ENCODE data around the gene PTDSS2. TPM values are rescaled to one million over a fixed set of nuclear protein-coding genes. Genes with fewer than 3 reads are reported as not detected.

Gene PTDSS2
- polyA plus RNA-seq, 2 of the 4 experiments (the other 2 are of a cell fraction), result 23.4 to 38.9 TPM

DNA sequence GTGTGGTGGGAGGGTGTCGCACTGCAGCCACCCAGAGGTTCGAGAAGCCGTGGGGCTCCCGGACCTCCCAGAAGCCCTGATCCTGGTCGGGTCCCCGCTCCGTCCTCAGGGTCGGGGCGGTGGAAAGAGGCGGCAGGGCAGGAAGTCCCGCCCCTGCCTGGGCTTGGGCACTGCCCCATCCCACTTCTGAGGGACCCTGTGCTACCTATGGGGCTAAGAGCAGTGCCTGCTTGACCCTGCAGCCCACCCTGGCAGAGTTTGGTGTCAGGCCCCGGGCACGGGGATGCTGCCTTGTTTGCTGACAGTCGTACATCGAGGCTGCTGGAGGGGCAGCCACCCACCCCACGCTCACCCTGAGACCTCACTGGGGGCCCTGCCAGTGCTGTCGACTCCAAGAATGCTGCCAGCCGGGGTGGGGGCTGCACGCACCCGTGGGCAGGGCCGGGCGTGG lies 37.5 kb downstream of the PTDSS2 start:
- CTCF ChIA-PET, result interaction anchor here (1.2 kb wide), 1 partner anchor 31 kb away, joined by 5 read pairs; no protein-coding TSS in a partner anchor
- no peak for FAIRE-seq
- POLR2A ChIA-PET, result no interaction called here

DNA sequence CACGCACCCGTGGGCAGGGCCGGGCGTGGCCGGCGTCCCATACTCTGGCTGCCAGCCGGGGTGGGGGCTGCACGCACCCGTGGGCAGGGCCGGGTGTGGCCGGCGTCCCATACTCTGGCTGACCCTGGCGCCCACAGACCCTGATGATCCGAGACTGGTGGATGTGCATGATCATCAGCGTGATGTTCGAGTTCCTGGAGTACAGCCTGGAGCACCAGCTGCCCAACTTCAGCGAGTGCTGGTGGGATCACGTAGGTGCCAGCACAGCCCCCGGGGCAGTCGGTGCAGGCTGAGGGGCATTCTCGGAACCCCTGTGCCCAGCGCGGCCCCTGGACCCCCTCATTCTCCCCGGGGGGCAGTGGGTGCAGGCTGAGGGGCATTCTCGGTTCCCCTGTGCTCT lies 38.0 kb downstream of the PTDSS2 start:
- H3K4me3 ChIP-seq, result no peak overlapping the region
- no peaks in the 10 kb centered on the region for H3K9me3 ChIP-seq
- DNase-seq (ENCODE audit: low read depth in 1 of 2, low spot score in 1 of 2), result no peak
- no peak for ATAC-seq
- CTCF ChIA-PET, result no interaction called here
- no peak overlapping the region for H3K27ac ChIP-seq
- no peaks in the 10 kb centered on the region for H3K4me1 ChIP-seq
- FAIRE-seq, result no peak
- WGBS (ENCODE audit: missing lambda C conversion rate), result 98% methylated on average over 7 of the region's 25 CpGs
- POLR2A ChIA-PET, result no interaction called here
- no peak for TF ChIP-seq MAZ (IDR thresholded peaks at IDR 0.05; ENCODE audit: borderline replicate concordance, low read depth, low read length)
- no peak for TF ChIP-seq MAFK (IDR thresholded peaks at IDR 0.05; ENCODE audit: partially characterized antibody)
- no peak for TF ChIP-seq RFX5 (IDR thresholded peaks at IDR 0.05)
- no peak for TF ChIP-seq NR3C1 (IDR thresholded peaks at IDR 0.05)
- no peak for TF ChIP-seq HOXB5 (CRISPR knock-in tag; IDR thresholded peaks at IDR 0.05)
- no peak for TF ChIP-seq CHD2 (IDR thresholded peaks at IDR 0.05; ENCODE audit: low read length, partially characterized antibody)
- no peak overlapping the region for H3K4me2 ChIP-seq

More for the DNA sequence above, 37.5 kb downstream of the PTDSS2 start:
- Histone ChIP-seq H3K9me3 (no peaks in the 10 kb centered on the region), H3K27ac (no peak overlapping the region), H3K4me2 (no peak overlapping the region), H3K4me3 (no peak overlapping the region), H3K4me1 (no peaks in the 10 kb centered on the region)
- ATAC-seq, result no peak
- DNase-seq (ENCODE audit: low read depth in 1 of 2, low spot score in 1 of 2), result no peak
- TF ChIP-seq, protein P1, sequence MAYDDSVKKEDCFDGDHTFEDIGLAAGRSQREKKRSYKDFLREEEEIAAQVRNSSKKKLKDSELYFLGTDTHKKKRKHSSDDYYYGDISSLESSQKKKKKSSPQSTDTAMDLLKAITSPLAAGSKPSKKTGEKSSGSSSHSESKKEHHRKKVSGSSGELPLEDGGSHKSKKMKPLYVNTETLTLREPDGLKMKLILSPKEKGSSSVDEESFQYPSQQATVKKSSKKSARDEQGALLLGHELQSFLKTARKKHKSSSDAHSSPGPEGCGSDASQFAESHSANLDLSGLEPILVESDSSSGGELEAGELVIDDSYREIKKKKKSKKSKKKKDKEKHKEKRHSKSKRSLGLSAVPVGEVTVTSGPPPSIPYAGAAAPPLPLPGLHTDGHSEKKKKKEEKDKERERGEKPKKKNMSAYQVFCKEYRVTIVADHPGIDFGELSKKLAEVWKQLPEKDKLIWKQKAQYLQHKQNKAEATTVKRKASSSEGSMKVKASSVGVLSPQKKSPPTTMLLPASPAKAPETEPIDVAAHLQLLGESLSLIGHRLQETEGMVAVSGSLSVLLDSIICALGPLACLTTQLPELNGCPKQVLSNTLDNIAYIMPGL (CRISPR knock-in tag; IDR thresholded peaks at IDR 0.05; ENCODE audit: borderline replicate concordance), result no peak
- TF ChIP-seq PHF8 (IDR thresholded peaks at IDR 0.05; ENCODE audit: borderline replicate concordance, low read depth), result no peak
- WGBS (ENCODE audit: missing lambda C conversion rate), result 84% methylated on average over 9 of the region's 22 CpGs

DNA sequence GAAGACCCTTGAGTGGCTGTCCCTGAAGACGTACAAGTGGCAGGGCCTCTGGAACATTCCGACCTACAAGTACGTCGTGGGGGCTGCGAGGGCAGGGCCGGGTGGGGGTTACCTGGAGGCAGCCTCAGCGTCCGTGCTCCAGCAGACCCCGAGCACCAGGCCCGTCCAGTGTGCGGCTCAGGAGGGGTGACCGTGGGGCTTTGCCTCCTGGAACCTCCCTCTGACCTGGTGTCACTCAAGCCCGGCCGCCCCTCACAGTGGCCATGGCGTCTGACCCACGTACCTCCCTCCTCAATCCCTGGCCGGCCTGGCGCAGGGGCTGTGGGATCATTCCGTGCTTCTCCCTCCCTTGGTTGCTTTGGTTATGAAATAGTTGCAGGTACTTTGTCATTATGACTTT lies 38.5 kb downstream of the PTDSS2 start:
- no peak overlapping the region for H3K27ac ChIP-seq
- no peak overlapping the region for H3K4me3 ChIP-seq
- FAIRE-seq (no peak), ATAC-seq (no peak), DNase-seq (ENCODE audit: low read depth in 1 of 2, low spot score in 1 of 2) (no peak)
- no peaks in the 10 kb centered on the region for H3K4me1 ChIP-seq
- ChIA-PET POLR2A (no interaction called here), CTCF (interaction anchor here (0.8 to 2.8 kb wide), 3 partner anchors 12 to 30 kb away, joined by 3 to 10 read pairs (median 3); no protein-coding TSS in a partner anchor)
- H3K4me2 ChIP-seq, result no peak overlapping the region
- no peaks in the 10 kb centered on the region for H3K9me3 ChIP-seq
- TF ChIP-seq ZNF302 (CRISPR knock-in tag; IDR thresholded peaks at IDR 0.05), result no peak
- TF ChIP-seq, protein P2, sequence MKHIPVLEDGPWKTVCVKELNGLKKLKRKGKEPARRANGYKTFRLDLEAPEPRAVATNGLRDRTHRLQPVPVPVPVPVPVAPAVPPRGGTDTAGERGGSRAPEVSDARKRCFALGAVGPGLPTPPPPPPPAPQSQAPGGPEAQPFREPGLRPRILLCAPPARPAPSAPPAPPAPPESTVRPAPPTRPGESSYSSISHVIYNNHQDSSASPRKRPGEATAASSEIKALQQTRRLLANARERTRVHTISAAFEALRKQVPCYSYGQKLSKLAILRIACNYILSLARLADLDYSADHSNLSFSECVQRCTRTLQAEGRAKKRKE (CRISPR knock-in tag; IDR thresholded peaks at IDR 0.05; ENCODE audit: low read depth), result no peak
- no peak for TF ChIP-seq CHD4 (IDR thresholded peaks at IDR 0.05; ENCODE audit: borderline replicate concordance)
- 92% methylated on average over 12 of the region's 19 CpGs for WGBS (ENCODE audit: missing lambda C conversion rate)

DNA sequence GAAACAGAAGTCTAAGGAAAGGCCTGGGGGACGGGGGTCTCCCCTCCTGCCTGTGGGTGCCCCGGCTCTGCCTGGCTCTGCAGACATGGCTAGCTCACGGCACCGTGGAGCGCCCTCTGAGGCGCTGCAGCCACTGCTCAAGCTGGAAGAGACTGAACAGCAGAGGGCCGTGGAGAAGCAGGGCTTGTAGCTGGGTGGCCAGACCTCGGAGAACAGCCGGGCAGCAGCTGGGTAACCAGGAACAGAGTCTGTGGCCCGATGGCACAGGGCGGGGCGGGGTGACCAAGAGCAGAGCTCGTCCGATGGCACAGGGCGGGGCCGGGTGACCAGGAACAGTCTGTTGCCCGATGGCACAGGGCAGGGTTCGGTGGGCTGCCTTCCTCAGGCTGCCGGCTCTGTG lies 38.9 kb downstream of the PTDSS2 start:
- ATAC-seq (peak in 1 of 2 experiments; percentile 24; a peak in 3 of 6 replicates), FAIRE-seq (no peak), DNase-seq (ENCODE audit: low read depth in 1 of 2, low spot score in 1 of 2) (no peak)
- 78% methylated on average over 17 of the region's 19 CpGs for WGBS (ENCODE audit: missing lambda C conversion rate)
- H3K4me1 ChIP-seq, result no peaks in the 10 kb centered on the region
- H3K4me2 ChIP-seq, result no peak overlapping the region
- H3K4me3 ChIP-seq, result no peak overlapping the region
- no peaks in the 10 kb centered on the region for H3K9me3 ChIP-seq
- H3K27ac ChIP-seq, result no peak overlapping the region
- ChIA-PET POLR2A (no interaction called here), CTCF (interaction anchor here (0.8 to 2.8 kb wide), 3 partner anchors 13 to 30 kb away, joined by 3 to 10 read pairs (median 3); no protein-coding TSS in a partner anchor)
- no peak for TF ChIP-seq ZFP36 (IDR thresholded peaks at IDR 0.05; ENCODE audit: borderline replicate concordance, partially characterized antibody)
- no peak for TF ChIP-seq EP300 (IDR thresholded peaks at IDR 0.05)
- TF ChIP-seq MYC (IDR thresholded peaks at IDR 0.05; ENCODE audit: borderline replicate concordance, low read length), result no peak
- TF ChIP-seq RFX5 (IDR thresholded peaks at IDR 0.05), result no peak
- no peak for TF ChIP-seq CHD2 (IDR thresholded peaks at IDR 0.05; ENCODE audit: low read length, partially characterized antibody)
- no peak for TF ChIP-seq POLR2A (IDR thresholded peaks at IDR 0.05; ENCODE audit: low read length)
- TF ChIP-seq KDM1A (IDR thresholded peaks at IDR 0.05; ENCODE audit: low read depth), result no peak
- TF ChIP-seq HOXA7 (CRISPR knock-in tag; IDR thresholded peaks at IDR 0.05), result no peak
- no peak for TF ChIP-seq ZSCAN20 (CRISPR knock-in tag; IDR thresholded peaks at IDR 0.05)
- TF ChIP-seq PHF8 (IDR thresholded peaks at IDR 0.05; ENCODE audit: borderline replicate concordance, low read depth), result no peak
- TF ChIP-seq ZC3H11A (IDR thresholded peaks at IDR 0.05), result no peak
- TF ChIP-seq, protein P2 (CRISPR knock-in tag; IDR thresholded peaks at IDR 0.05; ENCODE audit: low read depth), result no peak
- no peak for TF ChIP-seq HEYL (CRISPR knock-in tag; IDR thresholded peaks at IDR 0.05)
